T follicular helper cell (primary cell): Measurements from ENCODE around the gene IL17B.
A peak's percentile ranks its signal among the peaks of the same experiment; 100 is the strongest.

Experiments used
- DNase-seq: peaks from one replicate; pipeline ENCODE4 v3.0.0-alpha.2; 2020; ENCODE audit warnings: low read depth

Gene IL17B

GRCh38 chr5:149357370-149358293 lies 21.5 kb downstream of the IL17B start, which contains the start of gene PCYOX1L:
Gene PCYOX1L (plus strand): TSS chr5:149358046. CDS start chr5:149358069, 23 bp downstream.
- DNase-seq, result peak; percentile 91

DNA sequence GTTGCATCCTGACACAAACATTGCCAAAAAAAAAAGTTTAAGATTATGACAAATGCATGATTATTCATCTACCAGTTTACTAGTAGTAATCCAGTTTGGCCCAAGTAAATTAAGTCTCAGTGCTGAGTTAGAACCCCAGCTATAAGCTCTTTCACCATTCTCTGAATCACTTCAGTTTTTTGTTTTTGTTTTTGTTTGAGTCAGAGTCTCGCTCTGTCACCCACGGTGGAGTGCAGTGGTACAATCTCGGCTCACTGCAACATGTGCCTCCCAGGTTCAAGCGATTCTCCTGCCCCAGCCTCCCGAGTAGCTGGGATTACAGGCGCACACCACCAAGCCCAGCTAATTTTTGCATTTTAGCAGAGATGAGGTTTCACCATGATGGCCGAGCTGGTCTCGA lies 22.7 kb downstream of the IL17B start:
- no peak for DNase-seq

- no peak for DNase-seq
Measured at GRCh38 chr5:149355688-149356087, 23.4 kb downstream of the IL17B start.

DNA sequence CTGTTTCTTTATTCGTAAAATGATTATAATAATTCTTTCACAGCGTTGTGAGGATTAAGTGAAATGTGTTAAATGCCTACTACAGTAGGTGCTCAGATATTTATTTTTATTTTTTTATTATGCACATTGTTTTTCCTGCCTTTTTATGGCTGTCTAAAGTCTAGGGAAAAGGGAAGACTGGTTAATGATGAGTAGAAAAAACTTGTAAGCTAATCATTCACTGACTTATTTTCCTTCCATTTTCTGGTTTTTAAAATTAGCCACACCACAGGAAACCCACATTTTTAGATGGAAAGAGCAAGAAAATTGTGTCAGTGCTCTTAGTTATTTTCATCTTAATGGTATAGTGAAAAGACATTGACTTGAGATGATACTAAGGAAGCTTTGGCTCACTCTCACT lies 25.2 kb downstream of the IL17B start:
- no peak for DNase-seq

DNA sequence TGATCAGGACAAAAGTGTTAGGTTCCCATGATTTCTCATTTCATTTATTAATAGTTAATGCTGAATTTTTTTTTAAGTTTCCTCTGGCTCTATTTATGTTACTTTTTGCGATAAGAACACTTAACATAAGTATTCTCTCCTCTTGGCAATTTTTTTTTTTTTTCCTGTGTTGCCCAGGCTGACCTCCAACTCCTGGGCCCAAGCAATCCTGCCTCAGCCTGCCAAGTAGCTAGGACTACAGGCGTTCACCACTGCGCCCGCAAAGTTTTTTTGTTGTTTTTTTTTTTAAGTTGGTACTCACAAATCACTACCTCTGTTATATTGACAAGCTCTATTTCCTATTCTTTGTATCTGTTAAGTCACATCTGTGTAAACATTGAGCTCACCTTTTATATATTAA lies 26.9 kb downstream of the IL17B start:
- DNase-seq, result no peak

- no peak for DNase-seq
Measured at GRCh38 chr5:149349382-149349781, 29.7 kb downstream of the IL17B start.

DNA sequence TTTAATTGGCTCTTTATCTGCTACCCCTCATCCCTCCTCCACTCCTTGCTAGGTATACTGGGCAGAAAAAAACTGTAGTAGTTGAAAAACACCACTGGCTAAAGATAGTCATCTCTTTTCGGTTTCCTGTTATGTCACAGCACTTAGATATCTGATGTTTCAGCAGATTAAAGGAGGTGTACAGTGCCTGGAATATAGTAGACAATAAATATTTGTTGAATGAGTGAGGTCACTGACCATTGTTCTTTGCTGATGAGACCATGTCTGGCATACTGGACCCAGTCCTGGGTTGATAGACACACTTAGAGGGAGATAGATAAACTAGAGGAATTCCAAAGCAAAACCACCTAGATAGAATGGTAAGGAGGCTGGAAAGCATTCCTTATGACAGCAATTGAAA lies 30.6 kb downstream of the IL17B start:
- no peak for DNase-seq

DNA sequence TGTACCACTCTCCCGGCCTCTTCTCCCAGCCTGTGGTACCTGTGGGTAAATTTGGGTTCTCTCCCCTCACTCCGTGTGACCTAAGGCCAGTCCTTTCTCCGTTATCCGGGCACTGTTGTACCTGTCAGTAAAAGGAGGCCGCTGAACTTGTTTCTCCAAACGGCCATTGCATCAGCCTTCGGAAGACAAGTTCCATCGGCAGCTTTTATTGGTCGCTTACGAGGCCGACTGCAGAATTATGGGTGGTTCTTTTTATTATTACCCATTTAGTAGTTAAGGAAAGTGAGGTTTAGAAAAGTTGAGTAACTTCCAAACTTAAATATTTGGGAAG lies 33.2 kb downstream of the IL17B start:
- no peak for DNase-seq

DNA sequence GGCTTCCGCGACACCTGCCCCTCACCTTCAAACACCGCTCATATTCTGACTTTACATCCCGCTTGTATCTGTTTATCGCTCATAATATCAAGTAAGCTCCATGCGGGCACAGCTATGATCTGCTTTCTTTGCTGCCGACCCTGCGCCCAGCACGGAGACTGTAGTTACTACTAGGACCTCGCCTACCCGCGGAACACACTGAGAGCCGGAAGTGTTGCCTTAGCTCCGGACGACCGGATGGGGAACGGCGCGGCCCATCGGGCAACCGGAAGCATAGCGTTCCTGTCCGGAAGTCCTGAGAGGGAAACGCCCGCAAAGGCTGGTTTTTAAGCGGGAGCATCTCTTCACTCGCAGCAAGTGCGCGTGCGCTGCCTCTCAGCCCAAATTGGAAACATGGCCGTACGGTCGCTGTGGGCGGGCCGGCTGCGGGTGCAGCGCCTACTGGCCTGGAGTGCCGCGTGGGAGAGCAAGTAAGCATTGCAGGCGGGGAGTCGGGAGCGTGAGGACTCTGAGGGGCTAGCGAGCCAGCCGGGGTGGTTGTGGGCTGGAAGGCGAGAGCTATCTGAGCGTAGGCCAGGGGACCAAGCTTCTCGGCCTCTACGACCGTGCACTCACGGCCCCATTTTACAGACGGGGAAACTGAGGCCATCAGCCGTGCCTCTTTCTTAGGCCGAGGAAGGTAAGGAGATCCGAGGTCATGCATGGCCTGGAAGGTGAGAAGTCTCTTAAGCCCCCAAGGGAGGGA lies 33.8 kb downstream of the IL17B start, which contains the start of gene GRPEL2:
TSS of gene GRPEL2 (plus strand) at position 353 of the 745 bp plus-strand sequence. CDS start at position 394, 41 bp downstream.
- peak; percentile 69 for DNase-seq

DNA sequence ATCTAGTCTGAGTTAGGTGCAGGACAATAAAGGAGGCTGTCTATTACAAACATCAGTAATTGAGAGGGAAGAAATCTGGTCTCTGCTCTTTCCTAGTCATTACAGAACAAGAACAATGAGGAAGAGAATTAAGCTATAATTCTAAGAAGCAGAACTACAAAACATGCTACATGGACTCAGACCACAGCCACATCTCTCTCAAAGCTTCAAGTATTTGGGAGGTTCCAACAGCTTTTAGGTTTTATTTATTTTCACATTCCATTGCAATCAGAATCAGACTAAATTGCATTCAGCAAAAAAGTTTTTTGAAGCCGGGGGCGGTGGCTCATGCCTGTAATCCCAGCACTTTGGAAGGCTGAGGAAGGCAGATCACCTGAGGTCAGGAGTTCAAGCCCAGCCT lies 34.9 kb downstream of the IL17B start:
- no peak for DNase-seq

DNA sequence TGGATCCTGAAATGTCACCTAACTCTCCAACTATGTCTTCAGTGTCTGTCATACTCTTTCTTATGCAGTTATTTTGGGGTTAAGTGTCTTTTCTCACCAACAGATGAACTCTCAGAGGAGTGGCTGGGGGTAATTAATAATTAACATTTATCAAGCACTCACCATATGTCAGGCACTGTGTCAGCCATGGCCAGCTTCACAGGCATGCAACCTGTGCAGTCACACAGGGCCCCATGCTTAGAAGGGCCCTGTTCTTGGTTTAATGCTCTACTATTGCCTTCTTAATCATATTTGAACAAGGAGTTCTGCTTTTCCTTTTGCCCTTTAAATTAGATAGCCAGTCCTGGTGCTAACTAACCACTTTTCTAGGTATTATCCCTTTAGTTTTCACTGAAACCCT lies 37.2 kb downstream of the IL17B start:
- no peak for DNase-seq

DNA sequence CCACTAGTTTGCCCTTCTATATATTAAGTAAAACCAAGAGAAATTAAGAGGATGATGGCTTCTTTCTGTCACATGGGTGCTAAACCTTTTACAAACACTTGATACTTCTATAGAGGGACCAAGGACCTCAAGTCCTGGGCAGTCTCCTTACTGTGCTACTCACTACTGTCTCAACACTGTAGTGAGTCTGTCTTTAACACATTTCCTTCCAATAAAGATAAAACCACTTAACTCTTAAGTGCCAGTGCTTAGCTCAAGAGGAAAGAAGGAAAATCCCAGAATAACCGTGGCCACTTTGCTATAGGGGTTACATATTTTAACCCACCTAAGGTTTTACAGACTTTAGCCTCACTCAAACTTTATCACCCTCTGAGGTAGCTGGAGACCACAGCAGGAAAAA lies 38.2 kb downstream of the IL17B start:
- no peak for DNase-seq

DNA sequence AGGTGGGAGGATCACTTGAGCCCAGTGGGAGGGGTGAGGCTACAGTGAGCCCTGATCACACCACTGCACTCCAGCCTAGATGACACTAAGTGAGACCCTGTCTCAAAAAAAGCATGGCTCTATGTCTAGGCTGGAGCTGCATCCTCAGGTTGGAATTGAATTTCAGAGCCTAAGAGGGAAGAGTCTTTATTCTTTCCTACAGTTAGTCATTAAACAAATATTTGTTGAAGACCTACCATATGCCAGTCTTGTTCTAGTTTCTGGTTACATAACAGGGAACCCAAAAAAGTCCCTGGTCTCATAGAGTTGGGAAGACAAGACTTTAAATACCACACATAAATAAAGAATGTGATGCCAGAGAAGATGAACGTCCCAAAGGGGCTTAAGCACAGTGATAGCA lies 40.7 kb downstream of the IL17B start:
- no peak for DNase-seq

DNA sequence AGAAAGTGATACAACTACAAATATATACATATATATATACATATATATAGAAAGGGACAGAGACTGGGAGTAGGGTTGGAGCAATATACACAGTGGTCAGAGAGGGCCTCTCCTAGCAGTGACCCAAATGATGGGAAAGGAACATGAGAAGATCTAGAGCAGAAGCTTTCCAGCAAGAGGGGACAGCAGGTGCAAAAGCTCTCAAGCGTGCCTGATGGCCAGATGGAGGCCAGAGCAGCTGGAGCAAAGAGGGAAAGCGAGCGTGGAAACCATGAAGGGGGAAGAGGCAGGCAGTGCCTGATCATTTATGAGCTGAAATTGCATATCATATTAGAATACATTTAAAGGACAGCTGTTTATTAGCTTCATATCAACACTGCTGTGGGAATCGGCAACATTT lies 41.4 kb downstream of the IL17B start:
- DNase-seq, result no peak

GRCh38 chr5:149333711-149334443 lies 45.2 kb downstream of the IL17B start:
- DNase-seq, result no peak

- no peak for DNase-seq
Measured at GRCh38 chr5:149328177-149328576, 50.9 kb downstream of the IL17B start.

DNA sequence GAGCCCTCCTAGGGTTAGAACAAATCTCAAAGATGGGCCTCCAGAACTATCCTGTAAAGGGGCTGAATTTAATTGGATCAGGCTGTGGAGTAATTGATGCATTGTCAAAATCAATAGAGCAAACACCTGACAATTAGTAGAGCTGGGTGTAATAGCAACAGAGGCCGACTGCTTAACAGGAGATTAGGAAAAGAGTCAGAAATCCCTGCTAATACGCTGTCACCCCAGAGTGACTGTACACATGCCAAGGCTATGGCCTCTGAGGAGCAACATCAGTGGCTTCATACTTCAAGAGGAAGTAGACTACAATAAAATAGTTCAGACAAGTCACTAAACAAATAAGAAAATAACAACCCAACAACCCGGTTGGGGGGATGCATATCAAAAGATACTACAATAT lies 52.5 kb downstream of the IL17B start:
- DNase-seq, result no peak

DNA sequence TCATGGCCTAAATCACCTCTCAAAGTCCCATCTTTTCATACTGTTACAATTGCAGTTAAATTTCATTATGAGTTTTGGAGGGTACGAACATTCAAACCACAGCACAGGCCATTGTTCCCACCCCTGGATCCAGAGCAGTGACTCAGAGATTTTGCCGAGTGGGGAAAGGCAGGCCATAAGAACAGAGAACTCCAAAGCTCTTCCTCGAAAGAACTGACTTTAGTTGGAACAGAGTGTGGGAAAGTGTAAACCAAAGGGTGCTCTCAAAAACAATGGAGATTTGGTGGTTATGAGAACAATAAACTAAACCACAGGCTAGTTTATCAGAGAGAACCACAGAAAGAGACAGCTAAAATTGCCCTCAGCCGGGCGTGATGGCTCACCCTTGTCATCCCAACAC lies 53.2 kb downstream of the IL17B start:
- no peak for DNase-seq

- no peak for DNase-seq
Measured at GRCh38 chr5:149325166-149325735, 53.8 kb downstream of the IL17B start.

DNA sequence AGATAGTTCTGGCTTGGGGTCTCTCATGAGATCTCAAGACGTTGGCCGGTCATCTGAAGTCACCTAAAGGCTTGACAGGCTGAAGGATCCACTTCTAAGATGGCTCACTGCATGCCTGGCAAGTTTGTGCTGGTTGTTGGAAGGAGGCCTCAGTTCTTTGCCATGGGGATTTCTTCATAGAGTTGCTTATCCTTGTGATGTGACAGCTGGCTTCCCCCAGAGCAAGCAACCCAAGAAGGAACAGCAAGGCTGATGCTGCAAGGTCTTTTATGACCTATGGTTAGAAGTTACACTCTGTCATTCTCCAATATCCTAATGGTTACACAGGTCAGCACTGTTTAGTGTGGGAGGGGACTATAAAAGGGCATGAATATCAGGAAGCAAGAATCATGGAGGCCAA lies 54.5 kb downstream of the IL17B start:
- no peak for DNase-seq
